ENCODE measurements around the gene LRFN5.

Gene LRFN5

GRCh38 chr14:41761204-41761603 lies 154.5 kb downstream of the LRFN5 start:
- Histone ChIP-seq H3K9me3 (no peaks in the 10 kb centered on the region), H3K36me3 (no peaks in the 10 kb centered on the region), H3K9ac (no peak overlapping the region), H3K27ac (no peak overlapping the region), H3K27me3 (no peaks in the 10 kb centered on the region), H3K4me1 (no peaks in the 10 kb centered on the region), H4K20me1 (no peaks in the 10 kb centered on the region), H3K4me2 (no peak overlapping the region), H3K4me3 (no peak overlapping the region)
- TF ChIP-seq Cebpa-rat (IDR thresholded peaks at IDR 0.05), result no peak

- no peak for TF ChIP-seq Cebpa-rat (IDR thresholded peaks at IDR 0.05)
Observed at GRCh38 chr14:41766772-41767171, 160.1 kb downstream of the LRFN5 start.

GRCh38 chr14:41773536-41774279 lies 167.0 kb downstream of the LRFN5 start:
- no peaks in the 10 kb centered on the region for H3K9me3 ChIP-seq
- H3K27ac ChIP-seq, result no peak overlapping the region
- no peak overlapping the region for H3K9ac ChIP-seq
- TF ChIP-seq Cebpa-rat (IDR thresholded peaks at IDR 0.05), result no peak
- H3K4me2 ChIP-seq, result no peak overlapping the region
- no peaks in the 10 kb centered on the region for H4K20me1 ChIP-seq
- H3K4me1 ChIP-seq, result no peaks in the 10 kb centered on the region
- H3K36me3 ChIP-seq, result no peaks in the 10 kb centered on the region
- H3K4me3 ChIP-seq, result no peak overlapping the region
- H3K27me3 ChIP-seq, result no peaks in the 10 kb centered on the region

More at GRCh38 chr14:41766772-41767171, 160.1 kb downstream of the LRFN5 start:
- no peak overlapping the region for H3K4me3 ChIP-seq
- no peak overlapping the region for H3K27ac ChIP-seq
- no peak overlapping the region for H3K4me2 ChIP-seq
- H4K20me1 ChIP-seq, result no peaks in the 10 kb centered on the region
- no peaks in the 10 kb centered on the region for H3K9me3 ChIP-seq
- H3K4me1 ChIP-seq, result no peaks in the 10 kb centered on the region
- H3K36me3 ChIP-seq, result no peaks in the 10 kb centered on the region
- H3K27me3 ChIP-seq, result no peaks in the 10 kb centered on the region
- no peak overlapping the region for H3K9ac ChIP-seq

GRCh38 chr14:41782511-41782910 lies 175.8 kb downstream of the LRFN5 start:
- no peak for TF ChIP-seq Cebpa-rat (IDR thresholded peaks at IDR 0.05)
- no peak overlapping the region for H3K9ac ChIP-seq
- H3K27me3 ChIP-seq, result no peaks in the 10 kb centered on the region
- no peaks in the 10 kb centered on the region for H3K4me1 ChIP-seq
- no peak overlapping the region for H3K27ac ChIP-seq
- no peak overlapping the region for H3K4me2 ChIP-seq
- no peaks in the 10 kb centered on the region for H4K20me1 ChIP-seq
- H3K4me3 ChIP-seq, result no peak overlapping the region
- H3K9me3 ChIP-seq, result no peaks in the 10 kb centered on the region
- no peaks in the 10 kb centered on the region for H3K36me3 ChIP-seq

- no peaks in the 10 kb centered on the region for H3K27me3 ChIP-seq
- no peak overlapping the region for H3K9ac ChIP-seq
- no peak overlapping the region for H3K4me2 ChIP-seq
- H3K4me3 ChIP-seq, result no peak overlapping the region
- H3K36me3 ChIP-seq, result no peaks in the 10 kb centered on the region
- no peak for TF ChIP-seq Cebpa-rat (IDR thresholded peaks at IDR 0.05)
- no peaks in the 10 kb centered on the region for H3K4me1 ChIP-seq
- H3K27ac ChIP-seq, result no peak overlapping the region
- H4K20me1 ChIP-seq, result no peaks in the 10 kb centered on the region
- no peaks in the 10 kb centered on the region for H3K9me3 ChIP-seq
Observed at GRCh38 chr14:41783403-41783802, 176.7 kb downstream of the LRFN5 start.

- Histone ChIP-seq H3K36me3 (no peaks in the 10 kb centered on the region), H3K4me2 (no peak overlapping the region), H3K9ac (no peak overlapping the region), H3K4me3 (no peak overlapping the region), H3K4me1 (no peaks in the 10 kb centered on the region), H4K20me1 (no peaks in the 10 kb centered on the region), H3K27ac (no peak overlapping the region), H3K9me3 (no peaks in the 10 kb centered on the region), H3K27me3 (no peaks in the 10 kb centered on the region)
- no peak for TF ChIP-seq Cebpa-rat (IDR thresholded peaks at IDR 0.05)
Observed at GRCh38 chr14:41785696-41786095, 179.0 kb downstream of the LRFN5 start.

GRCh38 chr14:41799817-41800216 lies 193.1 kb downstream of the LRFN5 start:
- Histone ChIP-seq H3K4me2 (no peak overlapping the region), H3K9me3 (no peaks in the 10 kb centered on the region), H3K9ac (no peak overlapping the region), H3K27me3 (no peaks in the 10 kb centered on the region), H3K27ac (no peak overlapping the region), H3K4me3 (no peak overlapping the region), H3K36me3 (no peaks in the 10 kb centered on the region), H4K20me1 (no peaks in the 10 kb centered on the region), H3K4me1 (no peaks in the 10 kb centered on the region)
- no peak for TF ChIP-seq Cebpa-rat (IDR thresholded peaks at IDR 0.05)

GRCh38 chr14:41805633-41806032 lies 199.0 kb downstream of the LRFN5 start:
- TF ChIP-seq Cebpa-rat (IDR thresholded peaks at IDR 0.05), result no peak
- H3K4me2 ChIP-seq, result no peak overlapping the region
- H3K4me3 ChIP-seq, result no peak overlapping the region
- no peaks in the 10 kb centered on the region for H4K20me1 ChIP-seq
- H3K27ac ChIP-seq, result no peak overlapping the region
- H3K36me3 ChIP-seq, result no peaks in the 10 kb centered on the region
- H3K9me3 ChIP-seq, result no peaks in the 10 kb centered on the region
- H3K9ac ChIP-seq, result no peak overlapping the region
- H3K27me3 ChIP-seq, result no peaks in the 10 kb centered on the region
- H3K4me1 ChIP-seq, result no peaks in the 10 kb centered on the region

GRCh38 chr14:41806366-41806975 lies 199.8 kb downstream of the LRFN5 start:
- no peak for TF ChIP-seq Cebpa-rat (IDR thresholded peaks at IDR 0.05)
- H4K20me1 ChIP-seq, result no peaks in the 10 kb centered on the region
- no peaks in the 10 kb centered on the region for H3K27me3 ChIP-seq
- no peaks in the 10 kb centered on the region for H3K36me3 ChIP-seq
- no peak overlapping the region for H3K27ac ChIP-seq
- no peaks in the 10 kb centered on the region for H3K4me1 ChIP-seq
- no peak overlapping the region for H3K4me2 ChIP-seq
- no peaks in the 10 kb centered on the region for H3K9me3 ChIP-seq
- H3K4me3 ChIP-seq, result no peak overlapping the region
- no peak overlapping the region for H3K9ac ChIP-seq

GRCh38 chr14:41810362-41810761 lies 203.7 kb downstream of the LRFN5 start:
- no peak overlapping the region for H3K4me2 ChIP-seq
- no peak overlapping the region for H3K4me3 ChIP-seq
- H3K4me1 ChIP-seq, result no peaks in the 10 kb centered on the region
- no peaks in the 10 kb centered on the region for H3K9me3 ChIP-seq
- H3K27me3 ChIP-seq, result no peaks in the 10 kb centered on the region
- H3K9ac ChIP-seq, result no peak overlapping the region
- TF ChIP-seq Cebpa-rat (IDR thresholded peaks at IDR 0.05), result no peak
- H3K36me3 ChIP-seq, result no peaks in the 10 kb centered on the region
- H3K27ac ChIP-seq, result no peak overlapping the region
- H4K20me1 ChIP-seq, result no peaks in the 10 kb centered on the region
